GM19328 (cell line): ENCODE data around the gene CACNA2D4.
A peak's percentile ranks its signal among the peaks of the same experiment; 100 is the strongest.

Source experiments
- ATAC-seq: cut with Tn5 transposase; IDR thresholded peaks from one replicate; pipeline ENCODE4 v1.9.1; 2021; ENCODE audit warnings: mild to moderate bottlenecking, moderate library complexity; ENCODE audit not compliant: unreplicated experiment

The CACNA2D4 gene

DNA sequence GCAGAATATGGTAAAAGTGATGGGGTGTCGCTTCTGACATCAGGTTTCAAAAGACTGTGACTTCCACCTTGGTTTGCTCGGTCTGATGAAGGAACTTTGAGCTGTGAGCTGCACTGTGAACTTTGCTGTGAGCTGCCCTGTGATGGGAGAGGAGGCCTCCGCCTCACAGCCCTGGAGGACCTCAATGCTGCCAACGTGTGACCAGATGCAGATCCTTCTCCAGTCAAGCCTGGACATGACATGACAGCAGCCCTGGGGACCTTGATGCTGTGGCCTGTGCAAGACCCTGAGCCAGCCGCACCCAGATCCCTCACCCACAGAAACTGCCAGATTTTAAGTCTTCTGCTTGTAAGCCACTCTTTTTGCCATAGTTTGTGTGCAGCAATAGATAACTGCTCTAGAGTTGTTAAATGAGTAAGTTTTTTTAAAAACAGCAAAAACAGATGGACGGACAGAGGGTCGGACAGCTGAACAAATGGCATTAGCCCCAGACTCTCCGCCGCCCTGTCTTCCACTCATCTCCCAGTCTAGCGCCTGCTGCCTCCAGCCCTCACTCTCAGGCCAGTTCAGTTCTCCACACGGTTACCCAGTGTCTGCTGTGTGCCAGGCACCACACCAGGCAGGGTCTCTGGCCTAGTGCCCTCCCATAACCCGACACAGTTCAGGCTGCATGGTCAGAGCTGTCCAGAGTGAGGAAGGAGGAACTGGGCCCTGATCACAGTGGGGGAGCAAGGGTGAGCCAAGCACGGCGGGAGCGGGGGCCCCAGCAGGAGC lies 111.2 kb downstream of the CACNA2D4 start:
- no peak for ATAC-seq

DNA sequence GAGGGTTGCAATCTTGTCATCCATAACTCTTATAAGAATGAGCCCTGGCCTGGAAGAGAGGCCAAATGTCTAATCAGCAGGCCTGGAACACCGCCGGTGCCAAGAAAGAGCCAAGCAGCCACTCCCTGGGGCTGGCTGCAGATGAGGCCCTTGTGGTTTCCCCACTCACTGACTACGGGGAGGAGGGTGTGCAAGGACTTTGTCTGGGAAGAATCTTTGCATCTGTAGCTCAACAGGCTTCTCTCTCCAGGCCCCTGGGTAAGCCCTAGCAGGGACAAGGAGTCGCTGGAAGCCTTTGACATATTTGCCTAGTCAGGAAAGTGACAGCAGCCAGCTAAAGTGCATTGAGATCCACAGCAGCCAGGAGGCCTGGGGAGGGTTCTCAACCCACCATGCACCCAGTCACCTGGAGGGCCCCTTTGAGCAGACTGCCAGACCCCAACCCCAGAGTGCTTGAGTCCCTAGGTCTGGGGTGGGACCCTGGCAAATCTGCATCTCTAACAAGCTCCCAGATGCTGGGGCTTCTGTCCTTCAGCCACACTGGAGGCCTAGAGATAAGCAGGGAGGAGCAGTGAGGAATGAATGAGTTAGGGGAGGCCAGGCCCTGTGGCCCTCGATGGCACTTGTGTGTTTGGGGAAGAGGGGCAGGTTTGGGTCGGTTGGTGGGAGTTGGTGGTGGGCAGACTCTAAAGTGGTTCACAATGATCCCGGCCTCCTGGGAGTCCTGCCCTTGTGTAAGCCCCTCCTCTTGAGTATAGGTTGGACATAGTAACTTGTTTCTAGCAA lies 112.0 kb downstream of the CACNA2D4 start:
- ATAC-seq: no peak

DNA sequence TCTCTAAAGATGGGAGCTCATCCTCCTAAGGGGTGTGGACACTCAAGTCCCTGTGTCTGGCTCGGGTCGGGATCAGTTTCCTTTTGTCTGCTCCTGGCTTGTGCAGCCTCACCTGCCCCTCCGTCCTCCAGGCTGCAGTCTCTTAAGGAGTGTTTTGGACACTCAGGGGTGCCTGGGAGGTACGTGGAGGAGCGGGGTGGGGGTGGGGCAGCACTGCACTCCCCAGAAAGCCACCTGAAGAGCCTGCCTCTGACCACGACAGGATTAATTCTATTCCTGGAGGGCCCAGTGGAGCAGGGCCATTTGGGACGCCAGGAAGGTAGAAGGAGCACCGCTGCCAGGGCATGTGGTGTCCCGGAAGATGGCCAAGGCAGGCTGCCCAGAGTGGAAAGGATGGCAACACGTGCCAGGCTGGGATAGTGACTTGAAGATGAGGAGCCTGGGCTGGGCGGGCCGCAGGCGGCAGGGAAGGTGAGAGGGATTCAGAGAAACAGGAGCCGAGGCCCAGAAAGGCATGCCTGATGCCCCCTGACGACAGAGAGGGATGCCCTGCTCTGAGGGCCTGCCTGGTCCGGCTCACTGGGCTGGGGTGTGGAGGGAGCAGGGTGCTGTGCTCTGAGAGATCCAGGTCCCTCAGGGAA lies 112.9 kb downstream of the CACNA2D4 start:
- ATAC-seq: no peak

DNA sequence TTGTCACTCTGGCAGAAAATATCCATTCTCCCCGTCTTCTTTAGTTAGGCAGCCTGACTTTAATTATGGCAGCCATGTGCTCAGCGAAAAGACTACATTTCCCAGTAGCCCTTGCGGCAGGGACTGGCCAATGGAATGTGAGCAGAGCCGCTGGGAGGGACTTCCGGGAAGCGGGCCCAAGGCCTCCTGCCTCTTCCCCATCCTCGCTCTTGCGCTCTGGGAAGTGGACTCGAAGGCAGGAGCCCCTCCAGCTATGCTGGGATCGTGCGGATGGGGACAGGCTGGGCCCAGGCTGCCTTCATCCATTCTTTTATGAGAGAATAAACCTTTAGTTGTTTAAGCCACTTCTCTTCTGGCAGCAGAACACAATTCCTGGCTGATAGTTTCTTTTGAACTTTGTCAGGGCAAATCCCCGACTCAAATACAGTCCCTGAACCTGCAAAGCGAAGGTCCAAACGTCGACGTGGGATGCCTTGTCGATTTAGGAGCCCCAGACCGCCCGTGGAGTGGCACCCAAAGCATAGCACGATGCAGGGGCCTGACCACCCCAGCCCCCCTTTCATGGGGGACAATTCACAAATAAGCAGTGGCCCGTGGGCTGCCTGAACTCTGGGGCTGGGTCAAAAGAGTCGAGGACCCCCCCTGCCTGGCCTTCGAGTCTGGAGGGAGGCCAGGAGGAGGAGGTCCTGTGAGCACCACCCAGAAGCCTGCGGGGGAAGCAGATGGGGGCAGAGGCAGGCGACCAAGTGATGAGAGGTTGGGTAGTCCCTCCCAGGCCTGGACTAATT lies 113.7 kb downstream of the CACNA2D4 start:
- ATAC-seq: peak; percentile 64

DNA sequence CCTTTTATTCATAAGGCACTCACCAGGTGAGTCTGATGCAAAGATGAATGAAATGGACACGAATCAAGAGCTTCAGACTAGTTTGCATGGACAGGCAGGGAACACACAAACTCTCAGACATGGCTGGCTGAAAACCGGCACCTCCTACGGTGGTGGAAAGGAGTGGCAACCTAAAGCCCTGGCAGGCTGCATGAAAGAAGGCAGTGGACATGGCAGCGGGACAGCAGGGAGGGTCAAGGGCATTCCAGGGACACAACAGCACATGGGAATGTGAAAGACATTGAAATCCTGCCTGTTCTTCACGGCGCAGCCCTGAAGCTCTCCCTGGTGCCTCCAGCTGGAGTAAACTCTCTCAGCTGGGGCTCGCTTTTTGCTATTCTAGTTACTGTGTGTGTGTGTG lies 114.7 kb downstream of the CACNA2D4 start:
- no peak for ATAC-seq

DNA sequence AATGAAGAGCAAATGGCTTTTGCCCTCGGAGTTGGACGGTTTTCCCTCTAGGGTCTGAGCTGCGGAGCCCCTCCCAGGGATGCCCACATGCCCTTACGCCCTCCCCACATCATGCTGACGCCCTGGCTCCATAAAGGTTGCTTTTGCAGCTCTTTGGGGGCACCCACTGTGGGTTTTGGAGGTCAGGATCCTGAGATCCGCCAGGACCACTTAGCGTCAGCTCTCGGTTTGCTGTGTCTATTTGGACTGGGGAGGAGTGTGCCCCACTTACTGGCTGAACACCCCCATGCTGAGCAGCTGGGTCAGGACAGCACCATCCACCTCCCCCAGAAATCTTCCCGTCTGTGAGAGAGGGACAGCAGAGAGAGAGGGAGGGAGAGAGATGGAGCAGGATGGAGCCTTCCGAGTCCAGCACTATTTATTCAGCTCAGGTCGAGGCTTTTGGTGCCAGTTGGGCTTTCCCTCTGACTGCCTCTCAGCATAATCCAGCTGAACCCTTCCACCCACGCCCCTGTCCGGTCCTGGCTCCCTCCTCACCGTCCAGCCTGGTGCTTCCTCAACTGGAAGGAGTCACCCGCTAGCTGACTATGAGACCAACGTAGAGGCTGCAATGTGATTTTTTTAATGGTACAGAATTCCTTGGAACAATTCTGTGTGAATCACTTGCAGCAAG lies 117.0 kb downstream of the CACNA2D4 start:
- ATAC-seq: no peak

DNA sequence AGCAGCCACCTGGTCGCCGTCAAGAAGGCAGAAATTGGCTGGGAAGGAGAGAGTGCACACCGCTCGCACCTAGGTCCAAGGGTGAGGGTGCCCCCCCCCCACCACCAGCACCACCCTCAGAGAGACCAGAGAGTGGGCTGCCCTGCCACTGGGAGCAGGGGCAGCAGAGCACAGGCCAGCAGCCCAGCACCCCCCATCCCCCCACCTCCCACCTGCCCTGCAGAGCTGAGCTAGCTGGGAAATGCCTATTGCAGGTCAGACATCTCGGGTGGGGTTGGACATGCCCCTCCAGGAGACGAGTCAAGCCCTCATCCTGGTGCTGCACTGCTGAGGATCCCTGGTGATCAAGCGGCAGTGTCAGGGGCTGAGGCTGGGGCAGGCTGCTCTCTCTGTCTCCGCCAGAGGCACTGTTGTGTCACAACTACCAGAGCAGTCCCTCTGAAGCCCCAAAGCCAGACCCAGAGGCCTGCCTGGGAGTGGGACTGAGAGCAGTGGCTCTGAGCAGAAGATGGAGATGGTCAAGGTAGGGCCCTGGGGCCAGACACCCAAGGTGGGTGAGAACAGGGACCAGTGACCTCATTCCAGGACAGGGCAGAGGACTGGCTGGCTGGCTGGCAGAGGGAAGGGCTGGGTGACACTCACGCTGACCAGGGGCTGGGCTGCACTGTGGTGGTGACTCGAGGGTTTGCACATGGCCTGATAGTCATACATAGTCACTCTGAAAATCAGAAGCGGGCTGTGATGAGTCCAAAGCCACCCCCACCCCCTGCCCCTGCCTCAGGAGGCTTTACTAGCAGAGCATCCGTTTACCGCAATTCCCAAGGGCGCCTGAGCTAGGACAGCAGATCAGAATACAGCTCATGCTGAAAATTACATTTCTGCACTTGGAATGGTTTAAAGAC lies 117.8 kb downstream of the CACNA2D4 start:
- no peak for ATAC-seq

DNA sequence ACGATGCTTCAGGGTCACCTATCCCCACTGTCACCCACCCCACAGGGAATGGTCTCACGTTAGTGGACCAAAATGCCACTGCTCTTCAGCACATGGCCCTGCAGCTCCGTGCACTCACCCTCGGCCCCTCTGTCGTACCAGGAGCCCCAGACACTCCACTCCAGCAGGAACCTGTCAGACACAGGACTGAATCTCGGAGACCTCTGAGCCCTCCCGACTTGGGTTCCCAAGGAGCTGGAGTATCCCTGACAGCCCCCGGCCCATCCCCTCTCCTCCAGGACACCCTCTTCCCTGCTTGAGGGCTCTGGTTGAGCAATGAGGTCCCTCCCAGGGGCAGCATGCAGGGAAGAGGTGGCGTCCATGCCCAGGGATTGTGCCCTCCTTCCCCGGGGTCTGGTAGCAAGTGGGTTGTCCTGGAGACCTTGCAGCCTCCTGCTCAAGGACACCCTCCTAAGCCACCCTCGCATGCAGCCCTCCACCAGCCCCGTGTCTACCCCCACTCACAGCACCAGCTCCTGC lies 118.5 kb downstream of the CACNA2D4 start:
- ATAC-seq: no peak

DNA sequence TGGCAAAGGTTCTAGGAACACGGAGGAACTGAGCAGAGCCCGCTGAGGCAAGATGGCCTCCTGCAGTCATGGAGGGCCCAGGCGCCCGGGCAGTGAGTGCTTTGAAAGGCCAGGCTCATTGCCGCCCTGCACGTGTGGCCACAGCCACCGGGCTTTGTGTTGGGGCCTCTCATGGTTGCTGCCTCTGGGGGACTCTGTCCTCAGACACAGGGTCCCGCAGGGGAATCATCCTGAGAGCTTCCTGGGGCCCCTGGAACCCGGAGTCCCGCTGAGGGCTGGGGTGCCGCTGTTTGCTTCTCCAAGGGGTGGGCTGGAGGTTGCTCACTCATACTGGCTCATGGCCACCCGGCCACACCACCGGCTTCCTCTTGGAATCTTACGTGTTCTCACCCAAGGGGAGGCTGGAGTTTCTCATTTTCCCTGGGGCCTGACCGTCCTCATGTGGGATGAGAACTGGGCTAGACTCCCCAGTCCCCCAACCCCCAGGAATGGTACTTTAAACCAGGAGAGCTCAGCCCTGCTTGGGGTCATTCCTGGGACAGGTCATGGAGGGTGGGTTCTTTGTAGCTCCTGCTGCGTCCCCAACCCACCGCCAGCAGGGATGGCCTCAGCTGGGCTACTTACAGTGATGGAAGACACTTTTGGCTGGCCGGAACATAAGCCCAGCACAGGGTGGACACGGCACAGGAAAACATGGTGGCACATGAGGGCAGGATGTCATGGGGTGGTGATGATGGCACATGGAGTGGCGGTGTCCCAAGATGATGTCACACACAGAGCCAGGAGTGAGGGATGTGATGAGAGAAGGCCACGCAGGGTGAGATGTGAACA lies 119.2 kb downstream of the CACNA2D4 start:
- no peak for ATAC-seq

DNA sequence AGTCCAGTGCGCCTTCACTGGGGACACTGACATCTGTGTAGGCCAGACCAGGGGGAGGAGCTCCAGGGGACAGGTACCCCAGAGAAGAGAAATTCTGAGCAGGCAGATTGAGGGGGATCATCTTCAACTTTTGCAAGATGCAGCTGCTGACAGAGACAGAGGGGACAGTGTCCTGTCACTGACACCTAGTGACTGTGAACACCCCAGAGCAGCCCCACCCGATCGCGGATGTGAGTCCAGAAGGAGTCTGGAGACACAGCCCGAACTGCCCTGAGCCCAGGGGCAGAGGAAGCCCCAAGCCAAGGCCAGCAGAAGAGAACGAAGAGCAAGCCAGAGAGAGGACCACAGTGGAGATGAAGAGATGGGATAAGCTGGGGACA lies 119.8 kb downstream of the CACNA2D4 start:
- ATAC-seq: no peak

DNA sequence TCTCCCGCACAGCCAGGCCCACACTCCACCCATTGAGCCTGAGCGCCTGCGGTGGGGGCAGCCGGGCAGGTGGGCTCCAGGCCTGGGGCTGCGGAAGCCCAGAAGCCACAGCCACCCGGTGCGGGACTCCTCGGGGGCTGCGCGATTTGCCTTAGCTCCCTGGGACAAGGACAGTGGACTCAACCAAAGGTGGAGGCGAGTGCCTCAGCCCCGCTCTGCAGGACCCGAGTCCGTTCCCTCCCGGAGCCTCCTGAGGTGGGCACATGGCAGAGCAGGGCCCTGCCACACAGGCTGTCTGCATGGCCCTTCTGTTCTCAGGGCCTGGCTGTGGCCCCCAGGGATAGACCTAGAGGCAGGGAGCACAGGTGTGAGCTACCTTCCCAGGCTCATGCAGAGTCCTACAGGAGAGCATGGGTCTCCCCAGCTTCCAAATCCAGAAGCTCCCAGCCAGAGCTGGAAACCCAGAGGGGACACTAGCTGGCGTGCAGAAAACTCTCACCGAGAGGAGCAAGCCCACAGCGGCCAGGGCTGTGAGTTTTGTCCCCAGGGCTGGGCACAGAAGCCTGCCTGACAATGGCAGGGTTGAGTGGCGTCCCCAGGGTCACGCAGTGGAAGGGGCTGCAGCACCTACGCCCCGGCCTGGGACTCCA lies 120.3 kb downstream of the CACNA2D4 start:
- no peak for ATAC-seq

DNA sequence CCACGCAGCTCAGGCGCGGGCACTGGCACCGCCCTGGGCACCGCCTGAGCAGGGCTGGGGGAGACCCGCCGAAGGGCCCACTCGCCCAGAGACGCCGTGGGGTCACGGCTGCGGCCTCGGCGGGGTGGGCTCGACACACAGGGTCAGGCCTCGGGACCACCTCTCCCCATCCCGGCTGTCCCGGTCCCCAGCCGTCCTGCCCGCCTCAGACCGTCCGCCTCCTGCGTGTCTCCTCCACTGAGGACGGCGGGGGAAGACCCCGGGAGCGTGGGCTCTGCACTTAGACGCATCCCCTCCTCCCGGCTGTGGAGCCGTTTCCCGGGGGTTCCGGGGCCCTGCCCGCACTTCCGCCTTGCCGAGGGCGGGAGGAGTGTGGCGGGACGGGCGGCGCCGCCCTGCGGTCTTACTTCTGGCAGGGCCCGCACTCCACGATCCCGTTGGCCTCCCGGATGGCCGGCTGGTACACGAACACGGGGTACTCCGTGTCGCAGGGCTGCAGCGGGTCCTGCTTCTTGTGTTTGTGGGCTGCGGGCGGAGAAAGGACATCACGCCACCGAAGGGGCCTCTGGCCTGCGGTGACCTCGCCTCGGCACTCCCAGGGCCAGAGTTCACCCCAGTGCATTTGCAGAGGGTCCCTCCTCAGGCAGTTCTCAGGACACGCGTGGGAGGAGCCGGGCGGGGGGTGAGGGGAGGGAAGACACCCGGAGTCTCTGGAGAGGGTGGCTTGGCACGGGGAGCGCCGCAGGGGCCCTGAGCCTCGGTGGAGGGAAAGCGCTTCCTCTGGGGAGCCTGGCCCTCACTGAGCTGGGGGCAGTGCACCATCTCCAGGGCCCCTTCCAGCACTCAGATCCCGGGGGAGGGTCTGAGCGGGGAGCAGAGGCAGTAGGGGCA lies 121.2 kb downstream of the CACNA2D4 start:
- no peak for ATAC-seq

DNA sequence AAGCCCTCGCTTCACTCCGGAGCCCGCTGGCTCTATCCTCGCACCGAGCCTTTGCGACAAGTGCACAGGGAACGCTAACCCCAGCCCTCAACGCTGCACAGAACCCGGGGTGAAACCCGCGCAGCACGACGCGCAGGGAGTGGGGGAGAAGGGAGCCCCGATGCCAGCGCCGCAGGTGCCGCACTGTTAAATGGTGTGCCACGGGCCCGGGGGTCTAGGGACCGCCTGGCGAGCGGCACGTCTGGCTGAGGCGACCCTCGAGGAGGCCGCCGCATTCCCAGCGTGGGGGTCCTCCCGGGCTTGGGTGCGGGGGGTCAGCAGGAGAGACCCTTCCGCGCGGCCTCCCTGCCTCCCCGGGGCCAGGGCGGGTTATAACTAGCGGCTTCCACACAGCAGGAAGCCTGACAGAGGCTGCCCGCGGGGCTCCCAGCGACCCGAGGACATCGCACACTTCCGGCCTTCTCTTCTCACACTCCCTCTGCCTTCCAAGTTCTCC lies 121.9 kb downstream of the CACNA2D4 start:
- ATAC-seq: peak; percentile 17

DNA sequence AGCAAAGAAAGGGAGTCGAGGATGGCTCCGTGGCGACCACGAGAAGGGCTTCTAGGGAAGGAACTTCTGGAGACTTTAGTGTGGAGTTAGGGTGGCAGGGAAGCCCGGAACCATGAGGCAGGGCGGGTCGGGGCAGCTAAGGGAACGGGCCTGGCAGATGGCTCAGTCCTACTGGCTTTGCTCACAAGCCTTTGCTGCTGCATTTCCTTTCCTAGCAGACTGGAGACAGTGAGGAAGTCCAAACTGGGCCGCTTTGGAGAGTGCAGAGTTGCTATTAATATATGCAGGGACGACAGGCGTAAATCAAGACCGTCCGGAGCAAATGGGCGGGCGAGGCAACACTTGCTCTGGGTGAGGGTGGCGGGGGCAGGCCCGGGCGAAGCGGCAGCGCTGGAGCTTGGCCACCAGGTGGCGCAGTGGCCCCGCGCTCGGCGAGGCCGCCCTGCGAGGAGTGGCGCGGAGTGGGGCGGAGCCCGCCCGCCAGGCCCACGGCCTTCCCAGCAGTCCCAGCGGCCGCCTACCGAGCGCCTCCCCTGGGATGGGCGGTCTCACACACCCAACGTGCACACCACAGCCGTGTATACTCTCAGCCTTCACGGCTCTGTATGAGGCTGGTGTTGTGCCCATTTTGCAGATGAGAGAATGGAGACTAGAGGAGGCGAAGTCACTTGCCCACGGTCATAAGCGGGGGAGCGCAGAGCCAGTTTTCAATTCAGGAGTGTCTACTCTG lies 122.5 kb downstream of the CACNA2D4 start:
- peak; percentile 88 for ATAC-seq

DNA sequence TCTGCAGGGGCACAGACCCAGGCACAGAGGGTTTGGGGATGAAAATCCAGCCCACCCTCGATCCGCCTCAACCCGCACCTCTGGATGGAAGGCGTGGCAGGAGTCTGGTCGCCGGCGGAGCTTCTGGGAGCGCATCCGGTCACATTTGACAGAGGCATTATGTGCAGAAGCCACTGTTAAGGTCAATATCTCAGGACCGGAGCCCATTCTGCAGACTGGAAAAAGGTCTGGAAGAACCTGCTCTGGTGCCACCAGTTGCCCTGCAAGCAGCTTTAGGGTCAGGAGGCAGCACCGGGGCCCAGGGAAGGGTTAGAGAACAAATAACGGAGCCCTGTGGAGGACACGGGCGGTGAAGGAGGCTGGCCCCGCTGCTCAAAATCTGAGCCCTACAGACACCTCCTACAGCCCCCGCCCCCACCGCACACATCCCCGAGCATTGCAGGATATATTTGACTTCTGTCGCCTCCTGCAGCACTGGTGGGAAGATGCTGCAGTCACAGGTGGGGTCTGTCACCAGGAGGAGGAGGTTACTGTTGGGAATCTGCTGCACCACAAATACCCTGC lies 123.1 kb downstream of the CACNA2D4 start:
- no peak for ATAC-seq
